RPMI7951 (cell line): ENCODE measurements around the gene ZBTB32. TPM values are rescaled to one million over a fixed set of nuclear protein-coding genes. Genes with fewer than 3 reads are reported as not detected.
"Not testable (repeated sequence)": the region's sequence is repeated elsewhere in the genome, so short reads cannot be mapped to it uniquely, and the experiment has no call there.

ENCODE experiments used
- DNase-seq: peaks from one replicate; pipeline ENCODE4 v3.0.0-alpha.2; 2012; ENCODE audit warnings: low read depth
- total RNA-seq: library from RNA; depleted of rRNA; stranded (reverse); fragments of >200 nt; shearing (Covaris generic); gene quantifications from 2 replicates; pipeline ENCODE4 v1.2.3, GENCODE V29; 2014

ZBTB32 gene
- total RNA-seq, 1 experiment from 2014 or later = not detected

DNA sequence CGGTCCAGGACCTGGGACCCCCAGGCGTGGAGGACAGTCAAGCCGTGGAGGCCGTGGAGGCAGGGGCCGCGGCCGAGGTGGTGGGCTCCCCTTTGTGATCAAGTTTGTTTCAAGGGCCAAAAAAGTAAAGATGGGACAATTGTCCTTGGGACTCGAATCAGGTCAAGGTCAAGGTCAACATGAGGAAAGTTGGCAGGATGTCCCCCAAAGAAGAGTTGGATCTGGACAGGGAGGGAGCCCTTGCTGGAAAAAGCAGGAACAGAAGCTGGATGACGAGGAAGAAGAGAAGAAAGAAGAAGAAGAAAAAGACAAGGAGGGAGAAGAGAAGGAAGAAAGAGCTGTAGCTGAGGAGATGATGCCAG, 15.8 kb downstream of the ZBTB32 start:
- DNase-seq = no peak

GRCh38 chr19:35720648-35721047, 16.3 kb downstream of the ZBTB32 start:
- DNase-seq = no peak

DNA sequence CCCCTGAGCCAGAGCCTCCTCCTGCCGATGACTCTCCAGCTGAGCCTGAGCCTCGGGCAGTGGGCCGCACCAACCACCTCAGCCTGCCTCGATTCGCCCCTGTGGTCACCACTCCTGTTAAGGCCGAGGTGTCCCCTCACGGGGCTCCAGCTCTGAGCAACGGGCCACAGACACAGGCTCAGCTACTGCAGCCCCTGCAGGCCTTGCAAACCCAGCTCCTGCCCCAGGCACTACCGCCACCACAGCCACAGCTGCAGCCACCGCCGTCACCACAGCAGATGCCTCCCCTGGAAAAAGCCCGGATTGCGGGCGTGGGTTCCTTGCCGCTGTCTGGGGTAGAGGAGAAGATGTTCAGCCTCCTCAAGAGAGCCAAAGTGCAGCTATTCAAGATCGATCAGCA, 17.0 kb downstream of the ZBTB32 start:
- no peak for DNase-seq

- DNase-seq = no peak
These were observed 18.1 kb downstream of the ZBTB32 start for GRCh38 chr19:35722461-35722860.

DNA sequence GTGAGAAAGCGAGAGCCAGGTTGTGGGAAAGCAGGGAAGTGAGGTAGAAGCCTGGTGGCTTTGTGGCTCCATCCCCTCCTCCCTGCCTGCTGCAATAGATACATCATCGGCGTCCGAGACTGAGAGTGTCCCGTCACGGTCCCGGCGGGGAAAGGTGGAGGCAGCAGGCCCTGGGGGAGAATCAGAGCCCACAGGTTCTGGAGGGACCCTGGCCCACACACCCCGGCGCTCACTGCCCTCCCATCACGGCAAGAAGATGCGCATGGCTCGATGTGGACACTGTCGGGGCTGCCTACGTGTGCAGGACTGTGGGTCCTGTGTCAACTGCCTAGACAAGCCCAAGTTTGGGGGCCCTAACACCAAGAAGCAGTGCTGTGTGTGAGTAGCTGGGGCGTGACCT, 18.5 kb downstream of the ZBTB32 start:
- DNase-seq = no peak

- DNase-seq = no peak
These were observed 19.3 kb downstream of the ZBTB32 start for GRCh38 chr19:35723671-35724070.

DNA sequence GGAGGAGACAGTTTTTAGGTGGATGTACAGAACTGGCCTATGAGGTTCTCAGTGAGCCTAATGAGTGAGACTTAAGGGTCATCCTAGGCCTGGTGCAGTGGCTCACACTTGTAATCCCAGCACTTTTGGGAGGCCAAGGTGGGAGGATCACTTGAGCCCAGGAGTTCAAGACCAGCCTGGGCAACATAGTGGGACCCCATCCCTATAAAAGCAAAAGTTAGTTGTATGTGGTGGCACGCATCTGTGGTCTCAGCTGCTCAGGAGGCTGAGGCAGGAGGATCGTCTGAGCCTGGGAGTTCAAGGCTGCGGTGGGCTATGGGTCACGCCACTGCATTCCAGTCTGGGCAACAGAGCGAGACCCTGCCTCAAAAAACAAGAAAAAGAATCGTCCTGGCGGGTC, 19.8 kb downstream of the ZBTB32 start:
- not testable (repeated sequence) for DNase-seq

DNA sequence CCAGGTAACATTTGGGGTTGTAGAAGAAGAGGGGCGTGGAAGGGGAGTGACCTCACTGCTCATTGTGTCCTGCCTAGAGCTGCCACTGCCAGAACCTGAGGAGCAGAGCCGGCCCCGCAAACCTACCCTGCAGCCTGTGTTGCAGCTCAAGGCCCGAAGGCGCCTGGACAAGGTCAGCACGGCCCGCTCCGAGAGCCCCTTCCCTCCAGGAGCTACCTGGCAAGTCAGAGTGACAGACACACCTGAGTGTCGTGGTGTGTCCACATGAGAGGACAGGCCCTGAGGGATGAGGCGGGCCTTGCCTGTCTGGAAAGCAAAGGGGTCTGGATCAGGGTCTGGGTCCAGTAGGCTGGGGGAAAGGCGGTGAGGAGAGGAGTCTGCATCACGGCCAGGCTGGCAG, 20.2 kb downstream of the ZBTB32 start:
- DNase-seq = no peak

DNA sequence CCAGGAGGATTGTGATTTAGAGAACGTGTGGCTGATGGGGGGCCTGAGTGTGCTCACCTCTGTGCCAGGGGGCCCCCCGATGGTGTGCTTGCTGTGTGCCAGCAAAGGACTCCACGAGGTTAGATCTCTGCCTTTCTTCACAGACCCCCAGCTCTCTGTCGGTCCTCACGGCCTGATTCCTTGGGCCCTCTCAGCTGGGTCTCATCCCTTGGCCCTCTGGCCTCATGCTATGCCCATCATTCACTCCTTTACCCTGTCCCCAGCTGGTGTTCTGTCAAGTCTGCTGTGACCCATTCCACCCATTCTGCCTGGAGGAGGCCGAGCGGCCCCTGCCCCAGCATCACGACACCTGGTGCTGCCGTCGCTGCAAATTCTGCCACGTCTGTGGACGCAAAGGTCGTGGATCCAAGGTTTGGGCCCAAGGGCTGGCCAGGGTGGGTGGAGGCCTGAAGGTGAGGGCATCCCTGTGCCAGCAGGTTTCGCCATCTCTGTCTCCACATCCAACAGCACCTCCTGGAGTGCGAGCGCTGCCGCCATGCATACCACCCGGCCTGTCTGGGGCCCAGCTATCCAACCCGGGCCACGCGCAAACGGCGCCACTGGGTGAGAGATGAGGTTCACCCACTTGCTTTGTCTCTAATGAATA, 21.0 kb downstream of the ZBTB32 start:
- DNase-seq = no peak

GRCh38 chr19:35727053-35727955, 22.9 kb downstream of the ZBTB32 start:
- DNase-seq = no peak

- no peak for DNase-seq
These were observed 23.8 kb downstream of the ZBTB32 start for GRCh38 chr19:35727956-35728706.

DNA sequence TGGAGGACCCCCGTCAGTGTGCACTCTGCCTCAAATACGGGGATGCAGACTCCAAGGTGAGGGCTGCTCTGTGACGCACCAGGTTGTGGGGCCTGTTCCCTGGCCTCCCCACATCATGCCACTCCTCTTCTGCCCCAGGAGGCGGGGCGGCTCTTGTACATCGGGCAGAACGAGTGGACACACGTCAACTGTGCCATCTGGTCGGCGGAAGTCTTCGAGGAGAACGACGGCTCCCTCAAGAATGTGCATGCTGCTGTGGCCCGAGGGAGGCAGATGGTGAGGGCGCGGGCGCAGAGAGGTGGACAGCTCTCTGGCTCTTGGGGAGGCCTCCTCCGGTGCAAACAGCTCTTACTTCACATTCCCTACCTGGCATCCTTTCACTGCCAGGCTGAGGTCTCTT, 24.7 kb downstream of the ZBTB32 start:
- DNase-seq = no peak

DNA sequence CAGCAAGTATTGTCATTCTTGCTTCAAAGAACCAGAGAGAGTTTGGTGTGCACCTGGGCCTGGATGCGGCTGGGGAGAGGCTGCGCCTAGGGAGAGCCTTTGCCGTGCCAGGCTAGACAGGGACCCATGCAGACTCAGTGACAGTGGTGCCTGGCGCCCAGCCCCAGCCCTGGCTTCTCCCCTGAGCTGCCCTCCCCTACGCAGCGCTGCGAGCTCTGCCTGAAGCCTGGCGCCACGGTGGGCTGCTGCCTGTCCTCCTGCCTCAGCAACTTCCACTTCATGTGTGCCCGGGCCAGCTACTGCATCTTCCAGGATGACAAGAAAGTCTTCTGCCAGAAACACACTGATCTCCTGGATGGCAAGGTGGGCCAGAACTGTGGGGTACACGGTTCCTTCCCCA, 25.4 kb downstream of the ZBTB32 start:
- no peak for DNase-seq

DNA sequence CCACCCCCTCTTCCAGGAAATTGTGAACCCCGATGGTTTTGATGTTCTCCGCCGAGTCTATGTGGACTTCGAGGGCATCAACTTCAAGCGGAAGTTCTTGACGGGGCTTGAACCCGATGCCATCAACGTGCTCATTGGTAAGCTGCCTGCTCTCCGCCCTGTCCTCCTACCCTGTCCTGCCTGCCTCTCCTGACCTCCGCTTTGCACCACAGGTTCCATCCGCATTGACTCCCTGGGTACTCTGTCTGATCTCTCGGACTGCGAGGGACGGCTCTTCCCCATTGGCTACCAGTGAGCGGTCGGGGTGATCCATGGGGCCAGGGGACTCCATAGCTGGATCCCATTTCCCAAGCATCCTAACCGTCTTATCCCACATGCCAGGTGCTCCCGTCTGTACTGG, 26.0 kb downstream of the ZBTB32 start:
- no peak for DNase-seq

DNA sequence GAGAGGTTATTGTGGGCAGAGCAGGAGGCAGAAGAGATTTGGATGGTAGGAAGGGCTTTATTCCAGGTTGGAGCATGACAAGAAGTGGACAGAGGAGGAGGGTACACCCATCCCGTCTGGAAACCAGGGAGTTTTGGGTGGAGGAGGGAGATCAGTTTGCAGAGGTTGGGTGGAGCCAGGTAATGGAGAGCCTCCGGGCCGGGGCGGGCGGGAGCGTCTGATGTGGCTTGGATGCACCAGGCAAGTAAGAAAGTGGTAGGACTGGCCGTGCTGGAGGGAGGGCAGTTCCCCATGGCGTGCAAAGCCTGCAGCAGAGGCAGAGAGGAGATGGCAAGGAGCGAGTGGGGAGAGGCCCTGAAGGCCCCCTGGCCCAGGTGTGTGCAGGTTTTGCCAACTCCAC, 27.0 kb downstream of the ZBTB32 start:
- DNase-seq = no peak

- no peak for DNase-seq
These were observed 27.5 kb downstream of the ZBTB32 start for GRCh38 chr19:35731779-35732405.

GRCh38 chr19:35732540-35733179, 28.3 kb downstream of the ZBTB32 start:
- no peak for DNase-seq

- DNase-seq = no peak
These were observed 29.1 kb downstream of the ZBTB32 start for GRCh38 chr19:35733180-35734125.

GRCh38 chr19:35734273-35734672, 29.9 kb downstream of the ZBTB32 start:
- DNase-seq = no peak

DNA sequence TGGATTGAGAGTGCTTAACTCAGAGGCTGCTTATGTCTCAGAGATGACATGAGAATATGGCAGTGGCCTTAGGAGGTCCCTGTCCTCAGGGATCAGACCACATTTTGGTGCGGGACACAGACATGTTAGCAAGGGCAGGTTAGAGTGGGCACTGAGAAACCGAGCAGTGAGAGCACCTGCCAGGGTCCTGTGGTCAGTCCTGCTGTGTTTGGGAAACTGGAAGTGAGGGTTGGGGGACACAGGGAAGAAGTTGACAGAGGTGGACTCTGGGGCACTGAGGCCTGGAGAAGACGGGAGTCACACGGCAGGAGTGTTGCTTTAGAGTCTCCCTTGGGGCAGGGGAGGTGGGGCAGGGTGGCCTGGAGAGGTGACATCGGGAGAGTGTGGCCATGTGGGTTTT, 30.5 kb downstream of the ZBTB32 start:
- DNase-seq = no peak
